K562 (cell line): Measurements from ENCODE around the gene SCRN2. TPM values are rescaled to one million over a fixed set of nuclear protein-coding genes. Genes with fewer than 3 reads are reported as not detected.

Experiments used
- ATAC-seq: fragments of 200-7000 bp; cut with Tn5 transposase; 3 replicates; pipeline ENCODE4 v1.9.1; 2020; ENCODE audit warnings: moderate library complexity
- BruUV-seq: library from RNA; stranded (reverse); fragments of 400-500 nt; replicated peaks from 2 replicates; lab custom pipeline; 2021; lab: Mats Ljungman, UMichigan
- CTCF ChIA-PET: fragments of 300-600 bp; formaldehyde crosslinking; extraction: SDS; loops from one replicate; lab custom pipeline; 2021; ENCODE audit warnings: low intra/inter-chr PET ratio; lab: Yijun Ruan, JAX
- POLR2A ChIA-PET: fragments of 300-600, 350-650 bp; sonication (Branson Sonifier 250); formaldehyde crosslinking; extraction: SDS; loops from one replicate; lab custom pipeline; 2021; ENCODE audit warnings: antibody characterized with exemption, inconsistent platforms; lab: Yijun Ruan, JAX
- DNase-seq, 4 experiments: peaks; one replicate each; pipeline versions ENCODE4 v3.0.0 to v3.0.0-alpha.2; 2011 to 2018; ENCODE audit warnings: low spot score in 3 of 4, mixed read lengths in 3 of 4; ENCODE audit errors: extremely low read depth in 1 of 4
- FAIRE-seq: peaks from 2 replicates; lab custom pipeline; 2011; peaks lifted over from hg19 to GRCh38; lab: Jason Lieb, UNC
- H2AFZ ChIP-seq: 2 replicates; pipeline ENCODE4 v1.6.0; 2011; ENCODE audit warnings: low read depth, low read length, control low read depth, inconsistent platforms
- H3K27ac ChIP-seq: fragments of 200-600 bp; 3 replicates; pipeline ENCODE4 v1.8.0; 2011; ENCODE audit warnings: low read depth, mild to moderate bottlenecking, control low read depth, inconsistent platforms, low read length, moderate library complexity, mixed read lengths; ENCODE audit errors: extremely low read depth
- H3K27me3 ChIP-seq, 2 experiments: fragments of 300-600 bp in 1 of 2; 2 replicates in 1 of 2; 3 replicates in 1 of 2; pipeline versions ENCODE4 v1.6.0 to v1.8.0; 2011; ENCODE audit warnings: inconsistent platforms in 2 of 2, low read length in 2 of 2, mild to moderate bottlenecking in 1 of 2, mixed read lengths in 1 of 2, moderate library complexity in 1 of 2; ENCODE audit not compliant: control insufficient read depth in 2 of 2, insufficient read depth in 2 of 2
- H3K36me3 ChIP-seq: fragments of 300-600 bp; 3 replicates; pipeline ENCODE4 v1.8.0; 2011; ENCODE audit warnings: mild to moderate bottlenecking, low read length, inconsistent platforms; ENCODE audit not compliant: control insufficient read depth, insufficient read depth
- H3K4me1 ChIP-seq, 2 experiments: fragments of 200-600 bp in 1 of 2; replicated peaks in 1 of 2; 2 replicates in 1 of 2; 3 replicates in 1 of 2; pipeline versions ENCODE4 v1.5.1 to v1.8.0; 2011; ENCODE audit warnings: inconsistent platforms in 2 of 2, low read length in 2 of 2, mild to moderate bottlenecking in 1 of 2, mixed read lengths in 1 of 2, moderate library complexity in 1 of 2; ENCODE audit not compliant: control insufficient read depth in 2 of 2, insufficient read depth in 2 of 2
- H3K4me2 ChIP-seq: 2 replicates; pipeline ENCODE4 v1.6.1; 2011; ENCODE audit warnings: low read length, control low read depth, inconsistent platforms, mixed read lengths; ENCODE audit not compliant: insufficient read depth
- H3K4me3 ChIP-seq: fragments of 200-600 bp; sonication (generic), shearing (Covaris generic); 2 replicates; pipeline ENCODE4 v1.5.1; 2016; ENCODE audit warnings: control low read depth, inconsistent platforms
- H3K79me2 ChIP-seq: fragments of 200-600 bp; 3 replicates; pipeline ENCODE4 v1.8.0; 2011; ENCODE audit warnings: low read length, inconsistent platforms; ENCODE audit not compliant: control insufficient read depth, insufficient read depth
- H3K9ac ChIP-seq, 2 experiments: 2 replicates each; pipeline versions ENCODE4 v1.6.0 to v1.6.1; 2011; ENCODE audit warnings: low read depth in 2 of 2, low read length in 2 of 2, control low read depth in 1 of 2, inconsistent platforms in 1 of 2, mild to moderate bottlenecking in 1 of 2, mixed read lengths in 1 of 2; ENCODE audit not compliant: insufficient read depth in 1 of 2
- H3K9me1 ChIP-seq: one replicate; pipeline ENCODE4 v1.6.0; 2011; ENCODE audit warnings: inconsistent platforms, mild to moderate bottlenecking, low read length, moderate library complexity; ENCODE audit not compliant: control insufficient read depth, insufficient read depth
- H3K9me3 ChIP-seq: replicated peaks from 2 replicates; pipeline ENCODE4 v1.5.1; 2011; ENCODE audit warnings: low read depth, low read length, inconsistent platforms; ENCODE audit not compliant: control insufficient read depth, insufficient read depth
- H4K20me1 ChIP-seq: replicated peaks from 2 replicates; pipeline ENCODE4 v1.6.1; 2011; ENCODE audit warnings: low read length, inconsistent platforms, mixed read lengths; ENCODE audit not compliant: control insufficient read depth, insufficient read depth
- FOXA3 ChIP-seq, 2 experiments: fragments of 450-650 bp in 1 of 2; sonication (generic) in 1 of 2; formaldehyde crosslinking; IDR thresholded peaks in 1 of 2; conservative IDR thresholded peaks in 1 of 2; 2 replicates each; pipeline versions ENCODE4 v1.4.0 to v1.8.0; 2020 to 2022; ENCODE audit warnings: mild to moderate bottlenecking in 2 of 2, missing genetic modification reagents in 1 of 2
- FOXO4 ChIP-seq: fragments of 450-650 bp; formaldehyde crosslinking; IDR thresholded peaks from 2 replicates; pipeline ENCODE4 v1.4.0; 2020; ENCODE audit warnings: mild to moderate bottlenecking, moderate library complexity
- LEF1 ChIP-seq: fragments of 450-650 bp; IDR thresholded peaks from 2 replicates; pipeline ENCODE4 v1.6.1; 2016; ENCODE audit warnings: mild to moderate bottlenecking
- NCOA4 ChIP-seq: fragments of 450-650 bp; IDR thresholded peaks from 2 replicates; pipeline ENCODE4 v1.6.1; 2018; ENCODE audit warnings: mild to moderate bottlenecking; ENCODE audit not compliant: partially characterized antibody
- PRPF4 ChIP-seq: fragments of 200-400 bp; formaldehyde crosslinking; IDR thresholded peaks from one replicate; pipeline ENCODE4 v1.6.1; 2017; ENCODE audit warnings: low read length, low read depth, mild to moderate bottlenecking; ENCODE audit not compliant: insufficient read depth, poor library complexity, severe bottlenecking
- SMC3 ChIP-seq: conservative IDR thresholded peaks from 2 replicates; pipeline ENCODE4 v1.6.1; 2011; ENCODE audit warnings: low read depth, low read length, improper control_type of control experiment; ENCODE audit not compliant: insufficient read depth
- SRSF3 ChIP-seq: fragments of 200-400 bp; formaldehyde crosslinking; IDR thresholded peaks from 2 replicates; pipeline ENCODE4 v1.6.1; 2016; ENCODE audit warnings: mild to moderate bottlenecking, low read length, moderate library complexity; ENCODE audit not compliant: insufficient read depth
- TAF9B ChIP-seq: fragments of 450-650 bp; IDR thresholded peaks from 2 replicates; pipeline ENCODE4 v1.6.1; 2018; ENCODE audit warnings: mild to moderate bottlenecking; ENCODE audit not compliant: partially characterized antibody
- ZNF165 ChIP-seq: fragments of 250-450 bp; sonication (Bioruptor Pico); IDR thresholded peaks from 2 replicates; pipeline ENCODE4 v1.4.0; 2020; ENCODE audit warnings: borderline replicate concordance
- ZNF232 ChIP-seq: sonication (generic); formaldehyde crosslinking; IDR thresholded peaks from 2 replicates; pipeline ENCODE4 v1.8.0; 2022; ENCODE audit warnings: mild to moderate bottlenecking, missing genetic modification reagents
- ZNF280B ChIP-seq: fragments of 250-450 bp; sonication (Bioruptor Pico); IDR thresholded peaks from 2 replicates; pipeline ENCODE4 v1.5.1; 2021; ENCODE audit warnings: mild to moderate bottlenecking
- whole genome bisulfite sequencing: fragments of 100-300 bp; shearing (Covaris generic); methylation state at CpG from one replicate; pipeline ENCODE4 v1.1.6; 2016; ENCODE audit warnings: low coverage, mixed read lengths; ENCODE audit not compliant: insufficient coverage; ENCODE audit errors: missing lambda C conversion rate; 5-methylcytosine and 5-hydroxymethylcytosine counted together
- in situ Hi-C: fragments of 300-500 bp; cut with MboI; formaldehyde crosslinking; loops from 4 replicates; pipeline ENCODE4 v1.15.0; 2018; ENCODE audit warnings: inconsistent platforms, mixed read lengths
- intact Hi-C: fragments of 100-400 bp; cut with micrococcal nuclease; formaldehyde crosslinking; loops from 2 replicates; pipeline ENCODE4 v1.14.2; 2022
- polyA plus RNA-seq, 8 experiments: library from polyadenylated mRNA; depleted of rRNA in 4 of 8; stranded (reverse) in 5 of 8; unstranded in 3 of 8; fragments of >200 nt; fragmentation: Nextera tagmentation in 2 of 8; fragmentation: Illumina TruSeq in 1 of 8; extraction: Ambion mirVana in 2 of 8; extraction: Trizol in 1 of 8; gene quantifications; 2 replicates each; pipeline versions ENCODE4 v1.2.1 to v1.2.3, GENCODE V29; 2011 to 2014; ENCODE audit warnings: inconsistent platforms in 1 of 8, missing spikeins in 1 of 8
- total RNA-seq, 7 experiments: library from RNA; depleted of rRNA in 6 of 7; stranded (reverse); fragments of >200 nt in 6 of 7; fragmentation: Illumina TruSeq in 2 of 7; extraction: Trizol in 2 of 7; gene quantifications; 2 replicates each; pipeline versions ENCODE4 v1.2.1 to v1.2.3, GENCODE V29; 2011 to 2021; ENCODE audit warnings: low replicate concordance in 1 of 7

SCRN2 gene
- total and polyA plus RNA-seq, 9 of the 15 experiments (the other 6 are each of a cell fraction or from before 2014, with no cell fraction given) = 0.25 to 32.9 (median 13.6) TPM

GRCh38 chr17:47855737-47856136 is 14.7 kb upstream of the SCRN2 start:
- Histone ChIP-seq H4K20me1 (no peaks in the 10 kb centered on the region), H3K27me3 (peaks cover 0 to 2% of the 10 kb centered on the region in 2 experiments; a peak in 1 of 5 replicates), H3K4me2 (no peak overlapping the region), H3K9me3 (no peaks in the 10 kb centered on the region), H3K36me3 (no peaks in the 10 kb centered on the region), H3K4me1 (peaks cover 21 to 25% of the 10 kb centered on the region in 2 experiments), H3K79me2 (peaks cover 1% of the 10 kb centered on the region; the same call in 2 of the 3 replicates), H3K4me3 (no peak overlapping the region), H3K27ac (no peak overlapping the region), H3K9ac (no peak overlapping the region), H3K9me1 (no peaks in the 10 kb centered on the region), H2AFZ (no peak overlapping the region)
- FAIRE-seq (no peak), DNase-seq (no peak), ATAC-seq (no peak)
- TF ChIP-seq FOXA3 (CRISPR knock-in tag; conservative IDR thresholded peaks at IDR 0.05 in 1 of 2, IDR thresholded peaks at IDR 0.05 in 1 of 2) = no peak
- no peak for TF ChIP-seq LEF1
- no peak for TF ChIP-seq ZNF232 (CRISPR knock-in tag)
- no peak for TF ChIP-seq SRSF3
- TF ChIP-seq SMC3 = no peak
- no peak for TF ChIP-seq ZNF165 (CRISPR knock-in tag)
- TF ChIP-seq PRPF4 = no peak
- TF ChIP-seq ZNF280B (CRISPR knock-in tag) = no peak
- TF ChIP-seq NCOA4 = no peak
- TF ChIP-seq FOXO4 (CRISPR knock-in tag) = no peak
- no peak for TF ChIP-seq TAF9B
- ChIA-PET POLR2A (interaction anchor here (0.6 to 1.7 kb wide), 7 partner anchors 10 to 115 kb away, joined by 3 to 5 read pairs (median 4); partner anchors contain the start of genes SCRN2 and SP2), CTCF (no interaction called here)
- in situ Hi-C loops = no loop called here
- intact Hi-C loops = no loop called here
- WGBS = 25% methylated on average over 3 of the region's 3 CpGs
- no TSS peak for BruUV-seq
